Suprapubic skin (tissue), 4 donors: ENCODE measurements around the gene CHST9. TPM values are rescaled to one million over a fixed set of nuclear protein-coding genes. Genes with fewer than 3 reads are reported as not detected.

Experiments
- DNase-seq, 2 donors: peaks; one replicate each; pipeline ENCODE4 v3.0.0-alpha.2; 2019; ENCODE audit warnings: low spot score in 2 of 2
- H3K27ac ChIP-seq: fragments of 200-600 bp; sonication (generic); one replicate; pipeline ENCODE4 v1.5.1; 2019
- H3K27me3 ChIP-seq: fragments of 200-600 bp; sonication (generic); one replicate; pipeline ENCODE4 v1.5.1; 2019
- H3K36me3 ChIP-seq: fragments of 200-600 bp; sonication (generic); one replicate; pipeline ENCODE4 v1.5.1; 2019
- H3K4me1 ChIP-seq: fragments of 200-600 bp; sonication (generic); one replicate; pipeline ENCODE4 v1.5.1; 2019
- H3K4me3 ChIP-seq: fragments of 200-600 bp; sonication (generic); one replicate; pipeline ENCODE4 v1.5.1; 2019; ENCODE audit warnings: mild to moderate bottlenecking
- H3K9me3 ChIP-seq: fragments of 200-600 bp; sonication (generic); one replicate; pipeline ENCODE4 v1.5.1; 2019
- EP300 ChIP-seq: sonication (generic); formaldehyde crosslinking; IDR thresholded peaks from one replicate; pipeline ENCODE4 v1.6.1; 2017; ENCODE audit warnings: antibody characterized with exemption
- POLR2A ChIP-seq, 2 donors: fragments of 450-650 bp; IDR thresholded peaks; one replicate each; pipeline ENCODE4 v1.6.1; 2017; ENCODE audit warnings: antibody characterized with exemption in 2 of 2, mild to moderate bottlenecking in 2 of 2, moderate library complexity in 2 of 2
- POLR2AphosphoS5 ChIP-seq, 3 donors: sonication (generic); formaldehyde crosslinking; IDR thresholded peaks; one replicate each; pipeline ENCODE4 v1.6.1; 2017; ENCODE audit warnings: antibody characterized with exemption in 3 of 3
- WGBS: methylation state at CpG from one replicate; pipeline ENCODE4 v1.1.5; 2018; 5-methylcytosine and 5-hydroxymethylcytosine counted together
- total RNA-seq, 4 donors: library from RNA; depleted of rRNA; stranded (reverse); fragments of >200 nt; gene quantifications; one replicate each; pipeline ENCODE4 v1.1.0, GENCODE V29; 2016
- TF ChIP-seq, protein P1 (sequence below), 2 donors: fragments of 200-600 bp in 1 of 2; fragments of 450-650 bp in 1 of 2; sonication (generic) in 1 of 2; IDR thresholded peaks; one replicate each; pipeline ENCODE4 v1.5.1; 2016 to 2019; ENCODE audit warnings: antibody characterized with exemption in 2 of 2, mild to moderate bottlenecking in 1 of 2, moderate library complexity in 1 of 2

The CHST9 gene
- total RNA-seq, 4 donors from 2014 or later = 0.08 to 2.0 (median 0.33) TPM

- H3K9me3 ChIP-seq = no peaks in the 10 kb centered on the region
- no peak for DNase-seq
- H3K27me3 ChIP-seq = no peaks in the 10 kb centered on the region
- H3K27ac ChIP-seq = no peak overlapping the region
- no peak overlapping the region for H3K4me3 ChIP-seq
- no peaks in the 10 kb centered on the region for H3K4me1 ChIP-seq
- 86% methylated on average over 2 of the region's 2 CpGs for WGBS
- TF ChIP-seq, protein P1, sequence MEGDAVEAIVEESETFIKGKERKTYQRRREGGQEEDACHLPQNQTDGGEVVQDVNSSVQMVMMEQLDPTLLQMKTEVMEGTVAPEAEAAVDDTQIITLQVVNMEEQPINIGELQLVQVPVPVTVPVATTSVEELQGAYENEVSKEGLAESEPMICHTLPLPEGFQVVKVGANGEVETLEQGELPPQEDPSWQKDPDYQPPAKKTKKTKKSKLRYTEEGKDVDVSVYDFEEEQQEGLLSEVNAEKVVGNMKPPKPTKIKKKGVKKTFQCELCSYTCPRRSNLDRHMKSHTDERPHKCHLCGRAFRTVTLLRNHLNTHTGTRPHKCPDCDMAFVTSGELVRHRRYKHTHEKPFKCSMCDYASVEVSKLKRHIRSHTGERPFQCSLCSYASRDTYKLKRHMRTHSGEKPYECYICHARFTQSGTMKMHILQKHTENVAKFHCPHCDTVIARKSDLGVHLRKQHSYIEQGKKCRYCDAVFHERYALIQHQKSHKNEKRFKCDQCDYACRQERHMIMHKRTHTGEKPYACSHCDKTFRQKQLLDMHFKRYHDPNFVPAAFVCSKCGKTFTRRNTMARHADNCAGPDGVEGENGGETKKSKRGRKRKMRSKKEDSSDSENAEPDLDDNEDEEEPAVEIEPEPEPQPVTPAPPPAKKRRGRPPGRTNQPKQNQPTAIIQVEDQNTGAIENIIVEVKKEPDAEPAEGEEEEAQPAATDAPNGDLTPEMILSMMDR (IDR thresholded peaks at IDR 0.05) = no peak
- no peak for TF ChIP-seq POLR2A (IDR thresholded peaks at IDR 0.05)
- TF ChIP-seq POLR2AphosphoS5 (IDR thresholded peaks at IDR 0.05) = no peak
- TF ChIP-seq EP300 = no peak
- H3K36me3 ChIP-seq = no peaks in the 10 kb centered on the region
Observed at GRCh38 chr18:27142891-27143290, 42.2 kb downstream of the CHST9 start.

DNA sequence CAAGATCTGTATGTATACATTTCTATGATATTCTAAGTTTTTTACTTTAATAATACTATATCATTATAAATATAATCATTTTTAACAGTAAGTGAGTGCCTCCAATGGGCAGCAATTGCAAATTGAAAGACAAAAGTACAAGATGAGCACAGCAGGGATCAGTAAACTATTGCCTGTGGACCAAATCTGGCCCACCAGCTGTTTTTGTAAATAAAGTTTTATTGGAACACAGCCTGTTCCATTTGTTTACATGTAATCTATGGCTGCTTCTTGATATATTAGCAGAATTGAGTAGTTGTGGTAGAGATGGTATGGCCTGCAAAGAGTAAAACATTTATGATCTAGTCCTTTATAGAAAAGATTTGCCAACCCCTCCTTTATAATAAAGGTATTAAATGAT is 43.2 kb downstream of the CHST9 start:
- no peaks in the 10 kb centered on the region for H3K27me3 ChIP-seq
- no peak for TF ChIP-seq EP300
- no peak for TF ChIP-seq POLR2A (IDR thresholded peaks at IDR 0.05)
- no peak for TF ChIP-seq POLR2AphosphoS5 (IDR thresholded peaks at IDR 0.05)
- TF ChIP-seq, protein P1 (IDR thresholded peaks at IDR 0.05) = no peak
- no peak overlapping the region for H3K27ac ChIP-seq
- no peaks in the 10 kb centered on the region for H3K9me3 ChIP-seq
- no peaks in the 10 kb centered on the region for H3K36me3 ChIP-seq
- H3K4me3 ChIP-seq = no peak overlapping the region
- H3K4me1 ChIP-seq = no peaks in the 10 kb centered on the region
- no peak for DNase-seq

GRCh38 chr18:27138079-27138478 is 47.0 kb downstream of the CHST9 start:
- DNase-seq = no peak
- 68% methylated on average over 1 of the region's 1 CpG for WGBS
- Histone ChIP-seq H3K27me3 (no peaks in the 10 kb centered on the region), H3K9me3 (no peaks in the 10 kb centered on the region), H3K4me3 (no peak overlapping the region), H3K4me1 (no peaks in the 10 kb centered on the region), H3K27ac (no peak overlapping the region), H3K36me3 (no peaks in the 10 kb centered on the region)
- TF ChIP-seq POLR2A (IDR thresholded peaks at IDR 0.05) = no peak
- no peak for TF ChIP-seq POLR2AphosphoS5 (IDR thresholded peaks at IDR 0.05)
- no peak for TF ChIP-seq EP300
- TF ChIP-seq, protein P1 (IDR thresholded peaks at IDR 0.05) = no peak

- 69% methylated on average over 4 of the region's 4 CpGs for WGBS
- H3K27me3 ChIP-seq = no peaks in the 10 kb centered on the region
- DNase-seq = no peak
- H3K36me3 ChIP-seq = no peaks in the 10 kb centered on the region
- H3K4me1 ChIP-seq = no peaks in the 10 kb centered on the region
- TF ChIP-seq POLR2AphosphoS5 (IDR thresholded peaks at IDR 0.05) (no peak), POLR2A (IDR thresholded peaks at IDR 0.05) (no peak), EP300 (no peak)
- TF ChIP-seq, protein P1 (IDR thresholded peaks at IDR 0.05) = no peak
- H3K4me3 ChIP-seq = no peak overlapping the region
- no peaks in the 10 kb centered on the region for H3K9me3 ChIP-seq
- H3K27ac ChIP-seq = no peak overlapping the region
Observed at GRCh38 chr18:27136208-27136535, 48.9 kb downstream of the CHST9 start.

GRCh38 chr18:27135504-27136207 is 49.5 kb downstream of the CHST9 start:
- no peaks in the 10 kb centered on the region for H3K9me3 ChIP-seq
- H3K27ac ChIP-seq = no peak overlapping the region
- WGBS = 33% methylated on average over 7 of the region's 7 CpGs
- DNase-seq = no peak
- no peak for TF ChIP-seq EP300
- TF ChIP-seq, protein P1 (IDR thresholded peaks at IDR 0.05) = no peak
- no peak for TF ChIP-seq POLR2A (IDR thresholded peaks at IDR 0.05)
- TF ChIP-seq POLR2AphosphoS5 (IDR thresholded peaks at IDR 0.05) = no peak
- H3K4me3 ChIP-seq = no peak overlapping the region
- no peaks in the 10 kb centered on the region for H3K27me3 ChIP-seq
- H3K4me1 ChIP-seq = no peaks in the 10 kb centered on the region
- H3K36me3 ChIP-seq = no peaks in the 10 kb centered on the region
